NCI-H1092 (cell line): ENCODE measurements around the gene GPRASP2.

ENCODE experiments used
- DNase-seq: peaks from one replicate; lab custom pipeline; 2025; lab: John Stamatoyannopoulos, UW

GPRASP2 gene

DNA sequence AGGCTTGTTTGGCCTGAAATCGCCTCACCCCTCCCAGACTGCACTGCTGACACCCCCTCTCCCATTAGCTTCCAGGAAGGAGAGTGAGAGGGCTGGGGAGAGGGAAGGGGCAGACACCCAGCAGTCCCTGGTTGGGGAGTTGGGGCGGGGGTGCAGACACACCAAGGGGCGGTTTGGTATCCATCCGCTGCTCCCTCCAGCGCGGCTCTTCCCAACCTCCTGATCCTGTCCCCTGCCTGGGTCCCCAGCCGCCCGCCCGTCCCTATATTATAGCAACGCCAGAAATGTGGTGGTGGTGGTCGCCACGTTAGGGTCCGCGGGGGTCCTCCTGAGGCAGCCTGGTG, 33.2 kb downstream of the GPRASP2 start:
- DNase-seq: no peak

DNA sequence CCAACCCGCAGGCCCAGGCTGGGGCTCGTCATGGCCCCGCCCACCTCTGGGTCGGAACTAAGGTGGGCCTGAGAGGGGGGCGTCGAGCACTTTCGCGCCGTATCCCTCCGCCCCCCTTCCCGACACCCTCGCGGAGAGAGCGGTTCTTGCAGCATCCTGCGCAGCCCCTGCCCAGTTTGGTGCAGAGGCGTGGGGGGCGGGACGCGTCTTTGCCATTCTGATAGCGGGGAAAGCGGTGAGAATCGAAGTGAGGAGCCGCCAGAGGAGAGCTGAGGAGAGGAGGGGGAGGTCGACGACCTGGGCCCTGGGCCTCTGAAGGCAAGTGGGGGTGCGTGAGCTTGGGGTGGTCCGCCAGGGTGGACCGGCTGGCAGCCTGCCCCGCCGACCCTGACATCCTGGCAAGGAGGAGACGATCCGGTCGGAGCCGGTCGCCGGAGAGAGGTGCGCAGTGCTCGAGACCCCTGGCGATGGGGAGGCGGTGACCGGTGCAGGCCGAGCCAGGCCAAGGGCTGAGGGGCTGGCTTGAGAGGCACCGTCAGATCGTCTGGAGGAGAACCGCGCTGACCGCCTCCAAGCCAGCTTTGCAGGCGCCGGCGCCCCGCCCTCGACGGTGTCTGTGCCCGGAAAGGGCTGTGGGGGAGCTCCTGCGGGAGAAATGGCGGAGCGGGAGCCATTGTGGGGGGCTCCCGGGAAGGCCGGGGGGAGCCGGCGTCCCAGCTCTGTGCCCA, 33.8 kb downstream of the GPRASP2 start:
- DNase-seq: no peak

GRCh38 chrX:102765217-102765616, 53.0 kb downstream of the GPRASP2 start:
- DNase-seq: no peak

DNA sequence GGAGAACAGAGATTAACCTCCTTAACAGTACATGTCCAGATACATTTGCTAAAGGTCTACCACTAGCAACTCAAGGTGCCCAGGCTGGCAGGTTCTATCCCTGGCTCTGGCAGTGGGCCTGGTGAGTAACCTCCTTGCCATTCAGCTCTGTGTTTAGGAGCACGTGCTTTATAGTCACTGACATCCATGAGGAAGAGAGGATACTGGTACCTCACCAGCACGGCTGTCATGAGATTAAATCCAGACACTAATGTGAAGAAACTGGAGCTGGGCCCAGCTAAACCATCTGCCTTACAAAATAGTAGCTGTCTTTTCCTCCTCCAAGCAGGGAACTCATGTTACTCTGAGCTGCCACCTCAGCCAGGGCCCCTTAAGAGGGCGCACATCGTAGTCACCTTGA, 53.6 kb downstream of the GPRASP2 start:
- DNase-seq: no peak

DNA sequence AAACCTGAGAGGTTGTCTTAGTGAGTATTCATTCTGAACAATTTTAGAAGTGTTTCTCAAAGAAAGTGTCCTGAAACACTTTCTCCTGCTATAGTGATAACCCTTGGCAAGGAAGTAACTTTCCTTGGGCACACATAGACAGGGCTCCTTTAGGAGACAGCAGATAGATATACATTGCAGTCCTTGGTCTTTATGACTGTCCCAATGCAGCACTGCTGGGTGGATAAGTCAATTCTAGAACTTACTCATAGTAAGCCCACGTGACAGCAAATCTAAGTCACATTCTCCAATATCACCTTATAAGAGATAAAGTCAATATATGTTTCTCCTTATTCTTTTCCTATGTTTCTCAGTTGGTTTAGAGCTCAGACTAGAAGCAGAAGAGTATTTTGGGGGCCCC, 55.0 kb downstream of the GPRASP2 start:
- DNase-seq: no peak
